ENCODE results near the gene PRR16.

The PRR16 gene

GRCh38 chr5:120464627-120465435 lies 731 bp downstream of the PRR16 start:
- peak; percentile 51 for DNase-seq

- DNase-seq, result peak; percentile 51
Observed at GRCh38 chr5:120465436-120465961, 1.4 kb downstream of the PRR16 start.

DNA sequence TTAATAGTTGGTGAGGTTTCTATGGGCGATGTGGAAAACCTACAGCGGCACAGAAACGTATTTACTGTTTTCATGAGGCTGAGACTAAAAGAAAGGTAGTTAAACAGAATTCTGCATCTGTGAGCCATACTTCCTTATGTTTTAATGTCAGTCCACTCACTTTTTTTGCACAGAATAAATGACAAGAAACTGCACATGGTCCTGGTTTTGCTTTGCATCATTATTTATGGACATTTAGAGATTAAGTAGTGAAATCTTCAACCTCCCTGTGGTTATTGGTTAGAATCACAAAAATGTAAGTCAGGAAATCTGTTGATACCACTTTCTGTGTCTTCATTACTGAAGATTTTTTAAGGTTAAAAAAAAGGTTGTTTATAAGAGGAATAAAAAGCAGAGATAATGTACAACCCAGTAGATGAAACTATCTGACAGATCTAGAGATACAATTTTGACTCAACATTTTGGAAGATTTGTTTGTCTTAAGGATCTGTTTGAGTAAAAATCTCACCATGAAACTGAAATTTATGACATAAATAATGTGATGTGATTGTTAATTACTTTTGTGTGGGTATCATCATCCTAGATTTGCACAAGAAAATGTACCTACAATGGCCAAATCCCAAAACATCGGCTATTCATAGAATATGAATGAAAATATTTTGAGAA lies 2.4 kb downstream of the PRR16 start:
- DNase-seq, result no peak

- DNase-seq, result no peak
Observed at GRCh38 chr5:120471971-120472370, 7.9 kb downstream of the PRR16 start.

GRCh38 chr5:120472911-120473310 lies 8.8 kb downstream of the PRR16 start:
- no peak for DNase-seq

- no peak for DNase-seq
Observed at GRCh38 chr5:120473332-120473731, 9.2 kb downstream of the PRR16 start.

GRCh38 chr5:120476063-120476462 lies 12.0 kb downstream of the PRR16 start:
- no peak for DNase-seq

DNA sequence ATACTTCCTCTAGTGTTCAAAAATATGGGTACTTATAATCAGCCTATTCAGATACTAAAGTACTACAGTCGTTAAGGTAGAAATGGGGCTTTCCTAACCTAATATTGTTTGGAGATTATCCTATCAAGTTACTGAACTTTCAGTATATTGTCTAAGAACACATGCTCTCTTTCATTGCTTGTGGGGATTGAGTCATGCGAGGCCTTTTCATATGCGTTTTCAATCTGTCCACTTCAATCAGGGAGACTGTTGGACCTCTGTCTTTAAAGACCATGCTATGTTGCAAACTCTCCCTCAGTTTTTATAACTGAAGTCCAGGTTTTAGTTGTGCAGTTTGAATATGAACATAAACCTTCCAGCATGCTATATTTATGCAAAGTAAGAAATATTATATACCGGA lies 15.0 kb downstream of the PRR16 start:
- DNase-seq, result no peak

DNA sequence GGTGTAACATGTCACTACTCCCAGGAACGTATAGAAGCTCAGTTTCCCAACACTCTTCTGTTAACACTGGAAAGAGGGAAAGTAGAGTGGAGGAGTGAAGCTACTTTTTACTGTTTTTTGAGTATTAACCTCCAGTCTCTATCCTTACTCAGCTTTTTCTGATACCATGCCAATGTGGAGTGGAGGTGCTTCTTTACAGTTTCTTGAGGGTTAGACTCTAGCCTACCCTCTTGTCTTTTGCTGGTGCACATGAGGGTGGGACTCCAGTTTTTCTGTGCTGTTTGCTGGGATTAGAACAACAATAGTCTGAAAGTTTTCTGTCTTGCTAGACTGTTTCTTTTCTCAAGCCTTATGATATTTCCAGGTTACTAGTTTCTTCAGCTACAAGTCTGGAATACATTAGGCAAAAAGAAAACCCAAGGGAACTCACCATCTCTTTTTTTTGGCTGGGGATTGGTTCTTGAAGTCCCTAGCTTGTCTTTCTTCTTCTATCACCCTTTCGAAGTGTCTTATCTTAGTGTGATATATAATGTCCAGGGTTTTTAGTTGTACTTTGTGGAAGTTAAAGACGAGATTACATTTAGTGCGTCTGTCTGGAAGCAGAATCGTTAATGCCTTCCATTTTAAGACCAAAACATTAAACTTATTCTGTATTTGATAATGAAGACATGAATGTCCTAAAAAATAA lies 35.9 kb downstream of the PRR16 start:
- DNase-seq, result no peak

GRCh38 chr5:120502531-120502930 lies 38.4 kb downstream of the PRR16 start:
- no peak for DNase-seq

DNA sequence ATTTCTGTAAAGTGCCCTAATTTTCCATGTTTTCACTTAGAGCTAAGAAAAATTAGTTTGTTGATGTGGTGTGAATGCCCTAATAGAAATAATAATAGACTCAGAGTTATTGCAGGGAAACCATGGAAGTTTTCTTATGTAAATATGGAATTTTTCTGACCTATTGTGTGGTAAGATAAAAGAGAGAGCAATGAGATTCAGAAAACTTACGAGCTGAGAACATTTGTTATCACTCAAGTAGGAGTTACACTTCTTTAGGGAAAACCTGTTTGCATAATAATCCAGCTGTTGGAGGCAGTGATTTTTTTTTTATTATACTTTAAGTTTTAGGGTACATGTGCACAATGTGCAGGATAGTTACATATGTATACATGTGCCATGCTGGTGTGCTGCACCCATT lies 39.2 kb downstream of the PRR16 start:
- DNase-seq, result no peak

DNA sequence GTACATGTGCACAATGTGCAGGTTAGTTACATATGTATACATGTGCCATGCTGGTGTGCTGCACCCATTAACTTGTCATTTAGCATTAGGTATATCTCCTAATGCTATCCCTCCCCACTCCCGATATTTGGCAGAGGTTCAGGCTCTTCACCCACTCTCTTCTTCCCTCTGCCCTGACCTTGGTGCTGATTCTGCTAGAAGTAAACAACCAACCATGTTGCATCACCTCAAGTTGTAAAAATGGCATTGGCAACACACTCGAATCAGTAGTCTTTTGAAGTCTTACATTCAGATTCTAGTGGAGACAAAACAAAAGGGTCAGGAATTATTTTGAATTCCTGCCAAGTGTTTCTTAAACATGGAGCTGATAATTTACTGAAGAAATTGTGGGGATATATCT lies 40.0 kb downstream of the PRR16 start:
- DNase-seq, result no peak

- no peak for DNase-seq
Observed at GRCh38 chr5:120507197-120507596, 43.1 kb downstream of the PRR16 start.

DNA sequence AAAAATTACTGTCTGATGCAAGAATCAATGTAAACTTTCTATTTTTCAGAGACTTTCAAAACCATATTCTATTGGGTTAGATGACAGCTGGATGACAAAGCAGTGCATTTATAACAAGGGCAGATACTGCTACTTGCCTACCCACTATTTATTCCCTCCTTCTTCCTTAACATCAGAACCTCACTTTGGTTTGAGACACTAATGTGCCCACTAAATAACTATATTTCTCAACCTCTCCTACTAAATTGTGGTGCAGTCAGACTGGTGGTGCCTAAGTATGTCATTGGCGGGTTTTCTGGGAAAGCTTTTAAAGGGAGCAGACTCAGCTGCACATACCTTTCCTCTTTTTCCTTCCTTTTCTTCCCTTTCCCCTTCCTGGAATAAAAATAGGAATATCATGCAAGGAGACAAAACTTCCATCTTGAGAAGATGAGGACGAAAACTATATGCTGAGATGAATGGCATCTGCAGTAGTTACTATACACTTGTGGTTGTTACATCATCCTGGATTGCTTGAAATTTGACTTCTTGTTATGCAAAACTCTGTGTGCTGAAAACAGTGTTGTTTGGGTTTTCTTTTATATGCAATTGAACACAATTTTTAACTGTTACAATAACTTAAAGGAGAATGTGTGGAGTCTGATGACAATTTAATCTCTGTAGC lies 43.8 kb downstream of the PRR16 start:
- no peak for DNase-seq

- no peak for DNase-seq
Observed at GRCh38 chr5:120509053-120509452, 45.0 kb downstream of the PRR16 start.

- no peak for DNase-seq
Observed at GRCh38 chr5:120510098-120510637, 46.1 kb downstream of the PRR16 start.

- DNase-seq, result no peak
Observed at GRCh38 chr5:120510994-120511686, 47.0 kb downstream of the PRR16 start.

GRCh38 chr5:120512068-120512467 lies 48.0 kb downstream of the PRR16 start:
- no peak for DNase-seq

DNA sequence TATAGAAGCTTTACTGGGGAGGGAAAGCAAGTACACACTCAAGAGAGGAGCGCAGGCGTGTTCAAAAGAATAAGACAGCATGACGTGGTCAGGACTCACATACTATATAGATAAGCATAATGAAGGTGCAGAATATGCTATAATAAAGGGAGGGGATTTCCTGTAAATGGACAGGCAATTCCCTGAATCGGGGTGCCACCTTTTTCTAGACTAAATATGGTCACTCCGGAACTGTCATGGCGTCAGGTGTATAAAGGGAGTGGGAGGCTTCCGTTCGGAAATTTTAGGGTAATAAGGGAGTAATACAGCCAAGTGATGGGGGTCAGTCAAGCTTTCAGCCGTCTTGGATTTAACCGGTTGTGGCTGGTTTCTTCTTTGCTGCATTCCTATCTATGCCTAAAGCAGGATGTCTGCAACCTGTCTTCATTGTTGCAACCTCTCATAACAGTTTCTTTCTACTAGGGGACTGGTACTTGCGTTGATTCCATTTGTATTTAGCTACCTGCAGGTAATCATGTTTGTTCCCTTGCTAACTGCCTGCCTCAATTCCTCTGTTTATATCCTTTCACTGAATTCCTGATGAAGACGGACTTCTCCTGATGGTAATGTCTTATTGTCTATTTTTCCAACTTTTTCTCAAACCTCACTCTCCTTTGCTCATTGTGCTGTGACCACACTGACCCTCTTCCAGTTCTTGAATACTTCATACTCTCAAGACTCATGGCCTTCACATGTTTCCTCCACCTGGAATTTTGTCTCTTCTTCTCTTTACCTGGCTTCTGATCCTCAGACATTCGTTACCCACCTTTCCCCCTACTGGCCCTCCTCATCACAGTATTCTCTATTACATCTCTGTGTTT lies 48.9 kb downstream of the PRR16 start:
- DNase-seq, result no peak

- DNase-seq, result no peak
Observed at GRCh38 chr5:120516805-120517204, 52.7 kb downstream of the PRR16 start.

DNA sequence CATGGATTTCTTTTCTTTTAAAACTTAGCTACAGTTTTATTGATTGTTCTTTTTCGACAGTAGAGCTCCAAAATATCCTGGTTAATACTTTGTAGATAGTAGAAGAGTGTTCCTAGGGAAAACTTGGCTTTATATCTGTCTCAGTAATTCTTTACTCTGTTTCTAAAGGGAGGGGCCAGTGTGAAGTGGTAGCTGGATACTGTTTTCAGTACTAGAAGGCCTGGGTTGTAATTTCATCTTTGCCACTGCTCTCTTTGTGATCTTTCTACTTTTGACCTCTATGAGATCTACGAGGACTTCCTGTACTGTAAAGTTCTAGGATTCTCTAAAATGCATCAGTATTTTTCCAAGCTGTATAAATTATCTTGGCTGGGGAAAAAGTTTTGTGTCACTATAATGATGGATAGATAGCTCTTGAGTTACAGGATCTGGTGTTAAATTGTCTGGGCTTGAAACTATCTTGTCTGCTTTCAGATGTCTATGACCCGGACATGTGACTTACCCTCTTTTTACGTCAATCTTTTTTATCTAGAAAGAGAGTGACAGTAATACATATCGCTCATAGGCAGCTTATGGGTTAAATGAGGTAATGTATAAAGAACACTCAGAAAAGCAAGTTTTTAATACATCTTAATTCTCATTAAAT lies 53.6 kb downstream of the PRR16 start:
- DNase-seq, result no peak
